DND-41 (cell line): ENCODE measurements around the gene GPR34.

Experiments used
- ATAC-seq: fragments of 200-7000 bp; cut with Tn5 transposase; 3 replicates; pipeline ENCODE4 v1.9.1; 2021; ENCODE audit warnings: low read depth; ENCODE audit not compliant: insufficient read depth
- DNase-seq: peaks from one replicate; pipeline ENCODE4 v3.0.0-alpha.2; 2020
- H2AFZ ChIP-seq: 2 replicates; pipeline ENCODE4 v1.6.0; 2012; ENCODE audit warnings: low read depth, low read length
- H3K27ac ChIP-seq: 2 replicates; pipeline ENCODE4 v1.5.1; 2012; ENCODE audit warnings: low read length, inconsistent platforms
- H3K27me3 ChIP-seq: fragments of 200-600 bp; sonication (generic); 2 replicates; pipeline ENCODE4 v1.6.0; 2012; ENCODE audit warnings: low read length, mild to moderate bottlenecking, inconsistent platforms; ENCODE audit not compliant: insufficient read depth, poor library complexity
- H3K36me3 ChIP-seq: 2 replicates; pipeline ENCODE4 v1.5.1; 2012; ENCODE audit warnings: low read length, inconsistent platforms; ENCODE audit not compliant: insufficient read depth
- H3K4me1 ChIP-seq: 2 replicates; pipeline ENCODE4 v1.5.1; 2012; ENCODE audit warnings: mild to moderate bottlenecking, low read length; ENCODE audit not compliant: insufficient read depth
- H3K4me2 ChIP-seq: 2 replicates; pipeline ENCODE4 v1.6.0; 2012; ENCODE audit warnings: mild to moderate bottlenecking, moderate library complexity, low read length, inconsistent platforms; ENCODE audit not compliant: insufficient read depth
- H3K4me3 ChIP-seq, 2 experiments: fragments of 200-600 bp in 1 of 2; shearing (Covaris generic) in 1 of 2; 2 replicates each; pipeline ENCODE4 v1.5.1; 2012 to 2016; ENCODE audit warnings: inconsistent platforms in 2 of 2, low read length in 2 of 2, mild to moderate bottlenecking in 2 of 2, low read depth in 1 of 2, moderate library complexity in 1 of 2
- H3K79me2 ChIP-seq: 2 replicates; pipeline ENCODE4 v1.6.0; 2012; ENCODE audit warnings: low read length, inconsistent platforms; ENCODE audit not compliant: insufficient read depth
- H3K9ac ChIP-seq: 2 replicates; pipeline ENCODE4 v1.6.0; 2012; ENCODE audit warnings: low read depth, mild to moderate bottlenecking, inconsistent platforms, low read length, moderate library complexity
- H3K9me3 ChIP-seq: 2 replicates; pipeline ENCODE4 v1.5.1; 2012; ENCODE audit warnings: low read length, moderate library complexity, mild to moderate bottlenecking, inconsistent platforms; ENCODE audit not compliant: insufficient read depth, severe bottlenecking
- H4K20me1 ChIP-seq: 2 replicates; pipeline ENCODE4 v1.6.0; 2012; ENCODE audit warnings: low read length; ENCODE audit not compliant: insufficient read depth
- EZH2 ChIP-seq: IDR thresholded peaks from 3 replicates; pipeline ENCODE4 v1.6.1; 2012; ENCODE audit warnings: borderline replicate concordance, low read depth, mild to moderate bottlenecking, moderate library complexity, low read length, inconsistent platforms; ENCODE audit not compliant: severe bottlenecking
- TF ChIP-seq, protein P1 (sequence below): IDR thresholded peaks from 2 replicates; pipeline ENCODE4 v1.5.1; 2012; ENCODE audit warnings: borderline replicate concordance, low read length, moderate library complexity, mild to moderate bottlenecking; ENCODE audit not compliant: poor library complexity, severe bottlenecking; ENCODE audit errors: extremely low read depth

Gene GPR34

DNA sequence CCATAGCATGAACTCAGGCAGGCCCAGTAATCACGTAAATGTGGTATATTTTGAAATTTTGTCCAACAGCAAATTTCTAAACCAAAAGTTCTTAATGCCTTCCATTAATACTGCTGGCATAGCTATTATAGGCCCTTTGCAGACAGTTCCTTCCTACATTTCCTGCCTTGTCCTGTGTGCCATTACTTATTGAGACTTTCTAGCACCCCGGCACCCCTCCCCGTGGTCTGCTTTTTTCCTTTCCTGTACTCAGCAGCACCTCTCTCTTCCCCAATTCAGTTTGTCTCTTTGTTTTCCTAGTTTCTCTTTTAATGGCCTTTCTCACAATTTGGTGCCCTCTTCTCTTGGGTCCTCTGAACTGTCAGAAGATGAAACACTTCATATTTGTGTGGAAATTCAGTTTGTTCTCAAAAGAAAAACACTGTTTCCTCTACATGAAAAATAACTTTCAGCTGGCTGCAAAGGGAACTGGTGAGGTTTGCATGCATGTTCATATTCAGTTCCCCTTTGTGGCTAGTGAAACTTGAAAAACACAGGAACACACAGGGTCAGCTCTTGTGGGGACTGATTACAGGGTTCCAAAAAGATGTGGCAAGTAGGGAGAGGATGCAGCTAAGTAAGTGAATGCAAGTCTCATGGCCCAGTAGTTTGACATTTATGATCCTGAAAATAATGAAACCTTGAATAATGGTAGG lies 17.1 kb downstream of the GPR34 start:
- Histone ChIP-seq H3K36me3 (peaks cover 3% of the 10 kb centered on the region; the same call in 1 of the 2 replicates), H3K4me2 (no peak overlapping the region), H3K9me3 (no peaks in the 10 kb centered on the region), H3K4me1 (peaks cover 21% of the 10 kb centered on the region), H3K79me2 (no peaks in the 10 kb centered on the region), H3K27ac (peak overlapping the region; percentile 67), H2AFZ (no peak overlapping the region), H3K27me3 (no peaks in the 10 kb centered on the region), H3K4me3 (no peak overlapping the region), H3K9ac (no peak overlapping the region), H4K20me1 (no peaks in the 10 kb centered on the region)
- ATAC-seq (peak; percentile 62), DNase-seq (peak; percentile 23)
- TF ChIP-seq, protein P1, sequence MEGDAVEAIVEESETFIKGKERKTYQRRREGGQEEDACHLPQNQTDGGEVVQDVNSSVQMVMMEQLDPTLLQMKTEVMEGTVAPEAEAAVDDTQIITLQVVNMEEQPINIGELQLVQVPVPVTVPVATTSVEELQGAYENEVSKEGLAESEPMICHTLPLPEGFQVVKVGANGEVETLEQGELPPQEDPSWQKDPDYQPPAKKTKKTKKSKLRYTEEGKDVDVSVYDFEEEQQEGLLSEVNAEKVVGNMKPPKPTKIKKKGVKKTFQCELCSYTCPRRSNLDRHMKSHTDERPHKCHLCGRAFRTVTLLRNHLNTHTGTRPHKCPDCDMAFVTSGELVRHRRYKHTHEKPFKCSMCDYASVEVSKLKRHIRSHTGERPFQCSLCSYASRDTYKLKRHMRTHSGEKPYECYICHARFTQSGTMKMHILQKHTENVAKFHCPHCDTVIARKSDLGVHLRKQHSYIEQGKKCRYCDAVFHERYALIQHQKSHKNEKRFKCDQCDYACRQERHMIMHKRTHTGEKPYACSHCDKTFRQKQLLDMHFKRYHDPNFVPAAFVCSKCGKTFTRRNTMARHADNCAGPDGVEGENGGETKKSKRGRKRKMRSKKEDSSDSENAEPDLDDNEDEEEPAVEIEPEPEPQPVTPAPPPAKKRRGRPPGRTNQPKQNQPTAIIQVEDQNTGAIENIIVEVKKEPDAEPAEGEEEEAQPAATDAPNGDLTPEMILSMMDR, result no peak
- TF ChIP-seq EZH2, result no peak

DNA sequence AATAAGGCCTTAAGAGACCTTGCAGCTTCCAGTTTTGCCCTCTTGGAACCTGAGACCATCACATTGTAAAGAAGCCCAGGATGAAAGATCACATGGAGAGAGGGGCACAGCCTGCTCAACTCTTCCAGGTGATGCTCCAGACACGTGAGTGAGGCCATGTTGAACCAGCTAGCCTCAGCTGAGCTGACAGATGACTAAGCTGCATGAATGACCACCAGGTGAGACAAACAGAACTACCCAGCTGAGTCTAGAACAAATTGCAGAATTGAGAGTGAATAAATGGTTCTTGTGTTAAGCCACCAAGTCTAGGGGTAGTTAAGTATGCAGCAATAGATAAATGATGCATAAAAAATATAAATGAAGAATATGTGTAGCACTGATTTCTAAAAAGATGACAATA lies 18.4 kb downstream of the GPR34 start:
- no peak overlapping the region for H3K27ac ChIP-seq
- no peaks in the 10 kb centered on the region for H3K9me3 ChIP-seq
- H3K4me3 ChIP-seq, result no peak overlapping the region
- H3K79me2 ChIP-seq, result no peaks in the 10 kb centered on the region
- no peak overlapping the region for H2AFZ ChIP-seq
- H4K20me1 ChIP-seq, result no peaks in the 10 kb centered on the region
- H3K9ac ChIP-seq, result no peak overlapping the region
- H3K4me1 ChIP-seq, result peaks cover 21% of the 10 kb centered on the region
- DNase-seq (no peak), ATAC-seq (no peak)
- peaks cover 3% of the 10 kb centered on the region; the same call in 1 of the 2 replicates for H3K36me3 ChIP-seq
- H3K27me3 ChIP-seq, result no peaks in the 10 kb centered on the region
- TF ChIP-seq EZH2, result no peak
- TF ChIP-seq, protein P1, result no peak
- H3K4me2 ChIP-seq, result no peak overlapping the region

DNA sequence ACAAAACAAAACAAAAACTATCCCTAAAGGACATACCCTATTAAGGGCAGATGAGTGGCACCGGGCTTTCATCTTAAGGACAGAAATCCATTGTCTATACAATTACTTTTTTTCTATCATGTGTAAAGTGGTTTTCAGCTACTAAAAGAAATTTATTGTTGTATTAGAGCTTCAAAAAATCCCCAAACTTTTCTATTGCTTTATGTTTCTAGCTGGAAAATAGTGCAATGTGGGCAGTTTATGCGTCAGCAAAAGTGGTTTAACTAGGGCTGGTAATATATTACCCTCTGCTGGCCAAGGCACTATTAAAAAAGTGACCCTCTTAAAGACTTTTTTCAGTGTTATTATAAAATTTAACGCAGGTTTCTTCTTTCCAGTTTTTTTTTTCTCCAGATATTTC lies 19.7 kb downstream of the GPR34 start:
- Histone ChIP-seq H3K4me1 (peaks cover 21% of the 10 kb centered on the region), H3K9ac (no peak overlapping the region), H2AFZ (no peak overlapping the region), H4K20me1 (no peaks in the 10 kb centered on the region), H3K4me2 (no peak overlapping the region), H3K4me3 (no peak overlapping the region), H3K27me3 (no peaks in the 10 kb centered on the region), H3K79me2 (no peaks in the 10 kb centered on the region), H3K36me3 (peaks cover 3% of the 10 kb centered on the region; the same call in 1 of the 2 replicates), H3K9me3 (no peaks in the 10 kb centered on the region), H3K27ac (no peak overlapping the region)
- no peak for TF ChIP-seq EZH2
- TF ChIP-seq, protein P1, result no peak
- ATAC-seq (no peak), DNase-seq (no peak)
